HepG2 (cell line): ENCODE data around the gene SLC2A4. TPM values are rescaled to one million over a fixed set of nuclear protein-coding genes. Genes with fewer than 3 reads are reported as not detected.

Experiments used
- ARID2 ChIP-seq: sonication (generic); formaldehyde crosslinking; IDR thresholded peaks from 2 replicates; pipeline ENCODE4 v1.8.1; 2022; ENCODE audit warnings: mild to moderate bottlenecking, missing genetic modification reagents, borderline replicate concordance
- ETV6 ChIP-seq: sonication (generic); formaldehyde crosslinking; conservative IDR thresholded peaks from 2 replicates; pipeline ENCODE4 v1.4.0; 2020; ENCODE audit warnings: missing genetic modification reagents
- FLYWCH1 ChIP-seq: sonication (generic); formaldehyde crosslinking; IDR thresholded peaks from 2 replicates; pipeline ENCODE4 v1.8.1; 2023; ENCODE audit warnings: mild to moderate bottlenecking, missing genetic modification reagents
- KLF16 ChIP-seq, 2 experiments: sonication (generic) in 1 of 2; formaldehyde crosslinking in 1 of 2; IDR thresholded peaks; 2 replicates each; pipeline versions ENCODE4 v1.6.1 to v1.8.0; 2016 to 2023; ENCODE audit warnings: missing genetic modification reagents in 2 of 2, missing compliant biosample characterization in 1 of 2
- MAZ ChIP-seq, 2 experiments: sonication (generic) in 1 of 2; formaldehyde crosslinking in 1 of 2; IDR thresholded peaks; 2 replicates each; pipeline versions ENCODE4 v1.5.0 to v1.6.1; 2012 to 2020; ENCODE audit warnings: low read depth in 2 of 2, mild to moderate bottlenecking in 2 of 2, borderline replicate concordance in 1 of 2, improper control_type of control experiment in 1 of 2, low read length in 1 of 2, missing genetic modification reagents in 1 of 2, moderate library complexity in 1 of 2
- MBNL3 ChIP-seq: fragments of 250-450 bp; sonication (Bioruptor Pico); conservative IDR thresholded peaks from 2 replicates; pipeline ENCODE4 v1.8.0; 2022; ENCODE audit warnings: mild to moderate bottlenecking, inconsistent platforms
- MTERF4 ChIP-seq: sonication (generic); formaldehyde crosslinking; IDR thresholded peaks from 2 replicates; pipeline ENCODE4 v1.8.0; 2023; ENCODE audit warnings: mild to moderate bottlenecking, missing genetic modification reagents
- POLR2AphosphoS5 ChIP-seq: IDR thresholded peaks from 2 replicates; pipeline ENCODE4 v1.6.1; 2012; ENCODE audit warnings: low read depth, low read length
- RARG ChIP-seq: sonication (generic); formaldehyde crosslinking; IDR thresholded peaks from 2 replicates; pipeline ENCODE4 v1.4.0; 2020; ENCODE audit warnings: low read depth, mild to moderate bottlenecking, missing genetic modification reagents
- TARDBP ChIP-seq: sonication (generic); formaldehyde crosslinking; IDR thresholded peaks from 2 replicates; pipeline ENCODE4 v1.8.0; 2022; ENCODE audit warnings: mild to moderate bottlenecking, missing genetic modification reagents
- TIGD3 ChIP-seq: sonication (generic); formaldehyde crosslinking; IDR thresholded peaks from 2 replicates; pipeline ENCODE4 v1.5.1; 2020; ENCODE audit warnings: mild to moderate bottlenecking, missing genetic modification reagents, borderline replicate concordance
- ZFP90 ChIP-seq: sonication (generic); formaldehyde crosslinking; IDR thresholded peaks from 2 replicates; pipeline ENCODE4 v1.8.0; 2022; ENCODE audit warnings: missing genetic modification reagents, mild to moderate bottlenecking, inconsistent platforms, borderline replicate concordance
- ZFY ChIP-seq: sonication (generic); formaldehyde crosslinking; IDR thresholded peaks from 2 replicates; pipeline ENCODE4 v1.4.0; 2020; ENCODE audit warnings: missing genetic modification reagents
- ZNF264 ChIP-seq: sonication (generic); formaldehyde crosslinking; IDR thresholded peaks from 2 replicates; pipeline ENCODE4 v1.4.0; 2020; ENCODE audit warnings: missing genetic modification reagents
- ZNF33B ChIP-seq: sonication (generic); formaldehyde crosslinking; IDR thresholded peaks from 2 replicates; pipeline ENCODE4 v1.5.1; 2020; ENCODE audit warnings: mild to moderate bottlenecking, missing genetic modification reagents
- ZNF549 ChIP-seq: sonication (generic); formaldehyde crosslinking; IDR thresholded peaks from 2 replicates; pipeline ENCODE4 v1.5.0; 2020; ENCODE audit warnings: missing genetic modification reagents
- ZNF619 ChIP-seq: sonication (generic); formaldehyde crosslinking; IDR thresholded peaks from 2 replicates; pipeline ENCODE4 v1.4.0; 2020; ENCODE audit warnings: mild to moderate bottlenecking, missing genetic modification reagents
- ZNF749 ChIP-seq: sonication (generic); formaldehyde crosslinking; IDR thresholded peaks from 2 replicates; pipeline ENCODE4 v1.8.0; 2022; ENCODE audit warnings: mild to moderate bottlenecking, missing genetic modification reagents, moderate library complexity, borderline replicate concordance
- polyA plus RNA-seq, 8 experiments: library from polyadenylated mRNA; depleted of rRNA in 3 of 8; stranded (reverse) in 7 of 8; unstranded in 1 of 8; fragments of >200 nt; fragmentation: Illumina TruSeq in 4 of 8; extraction: Trizol in 4 of 8; gene quantifications; 2 replicates each; pipeline versions ENCODE4 v1.2.1 to v1.2.3, GENCODE V29; 2011 to 2016; ENCODE audit warnings: low read depth in 4 of 8, missing spikeins in 1 of 8, mixed read lengths in 1 of 8; ENCODE audit not compliant: insufficient read depth in 1 of 8
- total RNA-seq, 5 experiments: library from RNA; depleted of rRNA; stranded (reverse); fragments of >200 nt; fragmentation: Illumina TruSeq; extraction: Trizol; gene quantifications; 2 replicates each; pipeline ENCODE4 v1.2.3, GENCODE V29; 2016; ENCODE audit warnings: low read depth in 1 of 5
- TF ChIP-seq, protein P1 (sequence below): sonication (generic); formaldehyde crosslinking; IDR thresholded peaks from 2 replicates; pipeline ENCODE4 v1.4.0; 2020; ENCODE audit warnings: missing genetic modification reagents
- TF ChIP-seq, protein P2 (sequence below): sonication (generic); formaldehyde crosslinking; IDR thresholded peaks from 2 replicates; pipeline ENCODE4 v1.4.0; 2020; ENCODE audit warnings: mild to moderate bottlenecking, missing genetic modification reagents
- TF ChIP-seq, protein P3 (sequence below): sonication (generic); formaldehyde crosslinking; IDR thresholded peaks from 2 replicates; pipeline ENCODE4 v1.5.0; 2020; ENCODE audit warnings: missing genetic modification reagents, mild to moderate bottlenecking, borderline replicate concordance

Gene SLC2A4
- total and polyA plus RNA-seq, 2 of the 13 experiments (the other 11 are each of a cell fraction or from before 2014, with no cell fraction given), result 4.9 to 5.8 TPM

GRCh38 chr17:7241783-7242716, 39.5 kb upstream of the SLC2A4 start, which contains the start of gene GABARAP (continued):
- peak; percentile 92 for TF ChIP-seq MTERF4
- TF ChIP-seq MBNL3 (CRISPR knock-in tag), result no peak
- TF ChIP-seq ZNF619 (CRISPR knock-in tag), result no peak
- TF ChIP-seq, protein P1, sequence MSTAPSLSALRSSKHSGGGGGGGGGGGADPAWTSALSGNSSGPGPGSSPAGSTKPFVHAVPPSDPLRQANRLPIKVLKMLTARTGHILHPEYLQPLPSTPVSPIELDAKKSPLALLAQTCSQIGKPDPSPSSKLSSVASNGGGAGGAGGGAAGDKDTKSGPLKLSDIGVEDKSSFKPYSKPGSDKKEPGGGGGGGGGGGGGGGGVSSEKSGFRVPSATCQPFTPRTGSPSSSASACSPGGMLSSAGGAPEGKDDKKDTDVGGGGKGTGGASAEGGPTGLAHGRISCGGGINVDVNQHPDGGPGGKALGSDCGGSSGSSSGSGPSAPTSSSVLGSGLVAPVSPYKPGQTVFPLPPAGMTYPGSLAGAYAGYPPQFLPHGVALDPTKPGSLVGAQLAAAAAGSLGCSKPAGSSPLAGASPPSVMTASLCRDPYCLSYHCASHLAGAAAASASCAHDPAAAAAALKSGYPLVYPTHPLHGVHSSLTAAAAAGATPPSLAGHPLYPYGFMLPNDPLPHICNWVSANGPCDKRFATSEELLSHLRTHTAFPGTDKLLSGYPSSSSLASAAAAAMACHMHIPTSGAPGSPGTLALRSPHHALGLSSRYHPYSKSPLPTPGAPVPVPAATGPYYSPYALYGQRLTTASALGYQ, result no peak
- peak; percentile 47; the same call in 1 of the 2 replicates for TF ChIP-seq TARDBP (CRISPR knock-in tag)
- TF ChIP-seq, protein P2, sequence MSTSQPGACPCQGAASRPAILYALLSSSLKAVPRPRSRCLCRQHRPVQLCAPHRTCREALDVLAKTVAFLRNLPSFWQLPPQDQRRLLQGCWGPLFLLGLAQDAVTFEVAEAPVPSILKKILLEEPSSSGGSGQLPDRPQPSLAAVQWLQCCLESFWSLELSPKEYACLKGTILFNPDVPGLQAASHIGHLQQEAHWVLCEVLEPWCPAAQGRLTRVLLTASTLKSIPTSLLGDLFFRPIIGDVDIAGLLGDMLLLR (CRISPR knock-in tag), result peak; percentile 45; the same call in 1 of the 2 replicates
- no peak for TF ChIP-seq TIGD3 (CRISPR knock-in tag)
- no peak for TF ChIP-seq ZNF264 (CRISPR knock-in tag)
- no peak for TF ChIP-seq ARID2 (CRISPR knock-in tag)
- no peak; the same call in 1 of the 2 replicates for TF ChIP-seq ZNF749 (CRISPR knock-in tag)
- TF ChIP-seq, protein P3, sequence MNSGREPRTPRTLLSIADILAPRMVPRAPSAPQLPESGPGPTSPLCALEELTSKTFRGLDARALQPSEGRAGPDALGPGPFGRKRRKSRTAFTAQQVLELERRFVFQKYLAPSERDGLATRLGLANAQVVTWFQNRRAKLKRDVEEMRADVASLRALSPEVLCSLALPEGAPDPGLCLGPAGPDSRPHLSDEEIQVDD (CRISPR knock-in tag), result 0 out of 2 replicates have a peak, but pooled peaks have one; percentile 57
- TF ChIP-seq MAZ (IDR thresholded peaks at IDR 0.05; ENCODE audit: borderline replicate concordance, low read depth, low read length), result 0 out of 2 replicates have a peak, but pooled peaks have one; percentile 49
- TF ChIP-seq MAZ (CRISPR knock-in tag; IDR thresholded peaks at IDR 0.05; ENCODE audit: low read depth), result peak; percentile 72; the same call in 1 of the 2 replicates
- TF ChIP-seq ETV6 (CRISPR knock-in tag), result no peak
- 0 out of 4 replicates have a peak, but pooled peaks of 1 of the 2 experiments have one; percentile 8 for TF ChIP-seq KLF16 (CRISPR knock-in tag; IDR thresholded peaks at IDR 0.05)
- 0 out of 2 replicates have a peak, but pooled peaks have one; percentile 10 for TF ChIP-seq ZFP90
- no peak for TF ChIP-seq FLYWCH1
- no peak for TF ChIP-seq RARG
- TF ChIP-seq POLR2AphosphoS5, result no peak
- peak; percentile 56; the same call in 1 of the 2 replicates for TF ChIP-seq ZFY
- TF ChIP-seq ZNF549, result no peak
- TF ChIP-seq ZNF33B (CRISPR knock-in tag), result 0 out of 2 replicates have a peak, but pooled peaks have one; percentile 29
